ENCODE measurements around the gene ANKIB1.

The ANKIB1 gene

GRCh38 chr7:92266415-92267241, 20.9 kb downstream of the ANKIB1 start:
- DNase-seq, result no peak

DNA sequence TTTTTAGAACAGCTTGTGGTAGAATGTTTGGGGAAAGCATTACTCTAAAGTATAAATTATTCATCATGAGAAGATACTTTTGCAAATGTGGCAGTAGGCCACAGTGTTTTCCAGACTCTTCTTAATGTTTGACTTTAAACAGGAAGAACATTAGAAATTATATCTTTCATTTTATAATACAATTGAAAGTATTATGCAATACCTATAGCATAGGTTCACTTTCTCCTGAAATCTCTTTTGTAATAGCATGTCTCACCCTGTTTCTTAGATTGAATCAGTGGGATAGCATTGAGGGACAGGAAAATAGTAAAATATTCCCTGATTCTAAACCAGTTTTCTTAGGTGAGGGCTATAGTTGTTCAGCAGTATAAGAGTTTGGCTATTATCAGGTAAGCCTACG, 23.1 kb downstream of the ANKIB1 start:
- no peak for DNase-seq

GRCh38 chr7:92275327-92275726, 29.6 kb downstream of the ANKIB1 start:
- DNase-seq, result no peak

DNA sequence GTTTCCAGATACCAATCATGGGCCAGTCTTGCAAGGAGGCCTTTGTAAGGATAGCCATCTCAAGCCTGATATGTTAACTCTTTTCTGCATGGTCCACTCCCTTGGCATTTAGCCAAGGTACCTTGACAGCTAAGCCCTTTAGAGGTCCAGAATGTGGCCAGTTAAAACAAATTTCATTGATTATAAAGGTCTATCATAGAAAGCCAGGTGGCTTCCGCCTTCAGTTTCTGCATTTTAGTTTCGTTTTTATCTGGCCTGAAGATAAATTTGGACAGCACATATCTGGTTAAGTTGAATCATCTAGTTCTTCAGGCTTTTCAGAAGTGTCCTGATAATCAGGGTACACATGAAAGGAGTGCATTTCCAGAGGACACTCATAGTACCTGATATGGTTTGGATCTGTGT, 30.7 kb downstream of the ANKIB1 start:
- no peak for DNase-seq

GRCh38 chr7:92279396-92280031, 33.7 kb downstream of the ANKIB1 start:
- no peak for DNase-seq

DNA sequence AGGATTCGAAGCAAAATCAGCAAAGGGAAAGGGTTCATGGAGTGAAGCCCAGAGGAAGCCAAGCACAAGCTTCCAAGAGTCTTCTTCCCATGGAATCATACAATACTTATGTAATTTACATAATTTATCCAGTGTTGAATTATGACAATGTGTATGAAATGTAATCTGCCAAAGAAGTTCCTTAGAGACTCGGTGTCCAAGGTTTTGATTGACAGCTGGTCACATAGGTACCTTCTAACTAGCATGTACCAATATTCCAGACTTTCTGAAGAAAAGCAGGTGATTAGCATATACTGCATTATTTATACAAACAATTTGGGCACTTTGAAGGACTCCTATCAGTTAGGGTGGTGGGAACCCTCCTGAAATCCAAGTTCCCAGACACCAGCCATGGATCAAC, 35.3 kb downstream of the ANKIB1 start:
- no peak for DNase-seq

GRCh38 chr7:92282221-92282814, 36.5 kb downstream of the ANKIB1 start:
- DNase-seq, result no peak

DNA sequence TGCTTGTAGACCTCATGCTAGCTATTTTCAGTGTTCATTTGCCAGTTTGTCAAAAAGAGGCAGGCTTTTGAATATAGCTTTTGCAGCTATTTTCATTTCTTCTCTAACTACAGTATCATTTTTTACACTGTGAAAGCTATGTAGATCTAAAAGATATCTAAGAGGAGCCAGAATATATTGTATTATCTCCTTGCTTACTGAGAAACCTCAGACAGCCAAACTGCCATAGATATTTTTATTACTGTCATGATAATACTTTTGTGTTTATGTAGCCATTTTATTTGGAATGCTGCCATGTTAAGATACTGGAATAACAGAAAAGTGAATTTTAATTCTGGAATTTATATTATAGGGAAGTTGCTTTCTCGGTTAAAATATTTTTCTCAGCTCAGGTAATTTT, 37.2 kb downstream of the ANKIB1 start:
- DNase-seq, result no peak

GRCh38 chr7:92289321-92289720, 43.5 kb downstream of the ANKIB1 start:
- DNase-seq, result no peak

GRCh38 chr7:92292981-92293380, 47.2 kb downstream of the ANKIB1 start:
- no peak for DNase-seq

GRCh38 chr7:92293896-92294590, 48.3 kb downstream of the ANKIB1 start:
- DNase-seq, result no peak

DNA sequence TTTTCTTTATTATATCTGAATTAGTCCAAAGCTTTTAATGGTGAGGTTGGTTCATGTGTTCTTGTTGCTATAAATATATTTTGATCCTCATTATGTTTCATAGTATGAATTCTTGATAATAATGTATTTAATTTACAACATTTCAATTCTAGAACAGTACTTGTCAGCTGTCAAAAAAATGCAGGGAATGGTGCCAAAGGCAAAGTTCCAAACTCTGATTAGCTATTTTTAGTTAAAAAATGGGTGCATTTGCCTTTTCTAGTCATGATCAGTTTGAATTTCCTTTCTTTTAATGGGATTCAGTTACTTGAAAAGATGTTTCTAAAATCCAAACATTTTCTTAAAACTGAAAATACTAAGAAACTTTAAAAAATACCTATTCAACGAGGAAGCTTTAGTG, 49.6 kb downstream of the ANKIB1 start:
- no peak for DNase-seq

DNA sequence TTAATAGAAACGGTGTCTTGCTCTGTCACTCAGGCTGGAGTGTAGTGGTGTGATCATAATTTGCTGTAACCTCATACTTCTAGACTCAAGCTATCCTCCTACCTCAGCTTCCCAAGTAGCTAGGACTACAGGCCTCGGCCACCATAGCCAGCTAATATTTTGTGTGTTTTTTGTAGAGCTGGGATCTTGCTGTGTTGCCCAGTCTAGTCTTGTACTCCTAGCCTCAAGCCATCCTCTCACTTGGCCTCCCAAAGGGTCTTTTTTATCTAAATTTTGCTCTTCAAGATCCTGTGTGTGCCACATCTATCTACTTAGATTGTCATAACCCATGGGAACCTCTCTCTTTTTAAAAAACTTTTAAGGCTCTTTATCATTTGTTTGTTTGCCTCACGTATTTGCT, 50.5 kb downstream of the ANKIB1 start:
- DNase-seq, result no peak

DNA sequence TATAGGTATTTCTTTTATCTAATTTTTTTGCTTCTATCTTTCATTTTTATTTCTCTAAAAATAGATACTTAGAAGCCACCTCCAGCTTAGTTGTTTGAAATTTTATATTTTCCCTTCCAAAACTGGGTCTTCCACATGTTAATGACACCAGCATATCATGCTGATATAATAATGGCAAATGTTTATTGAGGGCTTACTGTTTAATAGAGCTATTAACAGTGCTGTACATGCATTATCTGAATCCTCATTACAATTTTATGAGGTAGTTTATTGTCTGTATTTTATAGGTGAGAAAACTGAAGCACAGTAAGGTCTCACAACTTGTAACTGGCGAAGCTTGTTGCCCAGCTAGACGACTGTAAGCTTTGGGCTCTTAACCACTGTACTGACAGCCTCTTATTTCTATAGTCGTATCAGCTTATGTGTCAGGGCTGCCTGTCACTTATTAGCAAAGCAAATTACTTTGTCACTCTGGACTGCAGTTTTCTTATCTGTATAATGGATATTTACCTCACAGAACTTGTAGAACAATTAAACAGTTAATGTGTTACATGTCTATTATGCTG, 51.2 kb downstream of the ANKIB1 start:
- DNase-seq, result no peak

- no peak for DNase-seq
Observed at GRCh38 chr7:92297736-92298135, 52.0 kb downstream of the ANKIB1 start.

DNA sequence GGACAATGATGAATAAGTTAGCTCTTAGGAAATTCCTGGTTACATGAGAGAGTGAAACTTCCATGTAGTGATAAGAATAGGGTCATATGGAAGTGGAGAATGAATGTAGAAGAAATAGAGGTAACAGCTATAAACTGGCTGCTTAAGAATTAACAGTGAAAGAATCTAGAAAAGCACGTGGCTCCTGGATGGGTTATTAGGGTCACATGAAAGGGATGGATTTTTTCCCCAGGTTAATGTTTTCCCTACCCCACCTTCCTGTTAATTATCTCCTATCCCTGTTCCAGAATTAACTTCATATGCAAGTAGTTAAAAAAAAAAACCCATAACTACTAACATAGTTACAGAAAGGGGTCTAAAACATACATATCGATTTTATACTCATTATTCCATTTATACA, 58.0 kb downstream of the ANKIB1 start:
- no peak for DNase-seq

DNA sequence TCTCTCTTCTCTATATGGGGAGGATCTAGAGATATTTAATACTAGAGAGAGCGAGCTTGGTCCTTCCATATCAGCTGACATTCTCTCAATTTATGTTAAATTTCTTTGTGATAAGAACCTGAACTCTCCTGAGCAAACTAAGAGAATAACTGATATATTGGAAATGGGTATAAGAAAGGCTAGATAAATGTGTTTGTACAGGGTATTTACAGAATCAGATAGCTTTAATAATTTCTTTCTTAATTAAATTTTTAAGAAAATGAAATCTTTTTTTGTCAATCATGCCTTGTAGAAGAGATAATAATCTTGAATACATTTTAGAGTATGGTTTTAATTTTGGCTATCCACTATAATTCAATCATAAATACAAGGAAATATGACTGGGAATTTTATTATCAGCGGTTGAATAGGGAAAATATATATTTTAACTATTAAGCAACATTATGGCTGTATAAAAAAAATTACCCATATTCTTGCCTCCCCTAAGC, 58.7 kb downstream of the ANKIB1 start:
- no peak for DNase-seq

- DNase-seq, result no peak
Observed at GRCh38 chr7:92306153-92306552, 60.4 kb downstream of the ANKIB1 start.

DNA sequence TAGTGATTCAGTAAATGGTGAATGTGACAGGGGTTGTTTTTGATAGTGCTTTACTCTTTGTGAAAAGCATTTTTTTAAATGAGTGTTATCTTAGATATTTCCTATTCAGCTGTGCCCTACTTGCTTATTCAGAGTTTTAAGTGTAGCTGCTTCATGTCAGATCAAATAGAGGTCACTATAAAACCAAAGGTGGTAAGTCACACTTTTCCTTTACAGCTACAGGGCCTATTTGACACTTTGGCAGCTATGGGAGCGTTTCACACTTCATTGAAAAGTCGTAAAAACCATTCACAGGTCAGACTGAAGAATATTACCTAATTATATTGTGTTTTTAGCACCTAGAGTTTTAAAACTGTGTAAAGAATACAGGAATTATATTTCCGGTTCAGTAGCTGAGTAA, 67.3 kb downstream of the ANKIB1 start:
- DNase-seq, result no peak

DNA sequence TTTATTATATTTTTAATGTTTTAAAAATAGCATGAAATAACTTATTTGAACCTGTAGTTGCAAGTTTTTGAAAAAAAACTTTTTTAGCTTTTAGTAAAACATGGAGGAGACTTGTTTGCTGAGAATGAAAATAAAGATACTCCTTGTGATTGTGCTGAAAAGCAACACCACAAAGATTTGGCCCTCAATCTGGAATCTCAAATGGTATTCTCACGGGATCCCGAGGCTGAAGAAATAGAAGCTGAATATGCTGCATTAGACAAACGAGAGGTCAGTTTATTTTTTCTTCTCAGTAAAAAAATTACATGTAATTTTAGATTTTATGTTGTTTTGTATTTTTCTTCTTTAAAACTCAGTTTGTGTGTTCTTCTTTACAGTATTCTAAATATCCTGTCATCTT, 73.5 kb downstream of the ANKIB1 start:
- no peak for DNase-seq

DNA sequence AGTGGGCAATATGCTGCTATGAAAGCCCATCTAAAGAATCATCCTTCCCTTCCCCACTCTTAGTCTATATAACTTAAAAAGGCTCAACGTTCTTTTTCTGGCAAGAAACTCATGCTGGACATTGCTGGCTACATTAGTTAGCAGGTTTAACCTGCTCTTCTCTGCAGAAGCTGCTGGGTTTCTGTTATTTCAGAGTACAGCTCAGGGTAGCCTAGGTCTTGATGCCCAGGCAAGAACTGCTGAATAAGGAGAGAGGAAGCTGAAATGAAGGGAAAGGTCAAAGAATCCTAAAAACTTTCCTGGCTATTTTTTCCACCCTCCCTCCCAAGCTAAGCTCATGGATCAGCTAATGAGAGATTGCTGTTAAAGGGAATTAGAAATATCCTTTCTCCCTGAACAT, 79.4 kb downstream of the ANKIB1 start:
- no peak for DNase-seq

GRCh38 chr7:92325858-92326257, 80.1 kb downstream of the ANKIB1 start:
- DNase-seq, result no peak

DNA sequence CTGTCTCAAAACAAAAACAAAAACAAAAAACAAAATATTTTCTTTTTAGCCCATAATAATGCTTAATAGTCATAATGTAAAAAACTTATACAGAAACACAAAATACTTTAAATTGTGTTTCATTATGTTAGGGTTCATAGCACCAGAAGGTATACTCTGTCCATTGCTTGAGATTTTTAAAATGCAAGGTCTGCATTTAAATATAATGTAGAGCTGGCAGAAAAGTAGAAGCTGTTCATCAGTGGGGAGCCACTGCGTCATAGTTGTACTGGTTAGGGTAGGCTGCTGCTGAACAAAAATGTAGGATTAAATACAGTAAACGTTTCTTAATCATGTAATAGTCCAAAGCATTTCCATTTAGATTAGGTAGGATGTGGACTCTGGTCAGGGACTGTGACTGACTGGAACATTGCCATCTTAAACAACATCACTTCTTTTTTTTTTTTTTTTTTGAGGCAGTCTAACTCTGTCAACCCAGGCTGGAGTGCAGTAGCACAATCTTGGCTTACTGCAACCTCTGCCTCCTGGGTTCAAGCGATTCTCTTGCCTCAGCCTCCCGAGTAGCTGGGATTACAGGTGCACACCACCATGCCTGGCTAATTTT, 85.2 kb downstream of the ANKIB1 start:
- DNase-seq, result no peak

Measured in NCI-H510A (cell line).